Measurements from ENCODE around the gene DYRK1B. TPM values are rescaled to one million over a fixed set of nuclear protein-coding genes. Genes with fewer than 3 reads are reported as not detected.
A peak's percentile ranks its signal among the peaks of the same experiment; 100 is the strongest.
"Not testable (repeated sequence)": the region's sequence is repeated elsewhere in the genome, so short reads cannot be mapped to it uniquely, and the experiment has no call there.

The DYRK1B gene
- total and polyA plus RNA-seq, 2 donors (not counting 1 experiment from before 2014, with no cell fraction given), result 26.1 to 36.6 TPM

DNA sequence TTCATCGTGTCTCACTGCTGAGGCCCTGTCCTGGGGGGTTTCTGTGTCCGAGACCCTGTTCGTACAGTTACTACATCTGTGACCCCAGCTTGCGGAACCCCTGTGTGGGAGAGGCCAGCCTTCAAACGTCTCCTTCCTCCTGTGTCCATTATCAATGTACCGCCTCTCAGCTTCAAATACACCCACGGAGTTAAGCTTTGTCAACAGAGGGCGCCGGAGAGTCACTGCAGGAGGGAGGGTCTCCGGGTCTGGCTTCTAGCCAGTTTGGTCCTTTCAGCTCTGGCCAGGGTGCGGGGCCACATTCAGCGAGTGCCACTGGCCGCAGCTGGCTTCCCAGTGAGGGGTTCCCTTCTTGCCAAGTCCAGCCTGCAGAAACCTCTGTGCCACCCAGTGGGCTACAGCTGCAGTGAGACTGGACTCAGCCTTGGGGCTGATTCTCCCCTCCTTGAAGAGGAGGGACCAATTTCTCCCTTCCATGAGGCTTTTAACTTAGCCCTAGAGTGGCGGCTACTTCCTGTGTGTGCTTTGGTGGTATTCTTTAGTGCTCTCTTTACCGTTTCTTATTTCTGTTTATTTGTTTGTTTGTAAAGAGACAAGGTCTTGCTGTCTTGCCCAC, 47.6 kb upstream of the DYRK1B start:
- H3K9me3 ChIP-seq (ENCODE audit: control extremely low read depth in 1 of 3, control insufficient read depth in 2 of 3, insufficient read depth in 1 of 3, low read length in 2 of 3); H3K4me1 ChIP-seq (ENCODE audit: control insufficient read depth in 2 of 2, insufficient read depth in 2 of 2, low read length in 2 of 2); H3K27ac Mint-ChIP-seq; H4K20me1 ChIP-seq (ENCODE audit: control insufficient read depth, insufficient read depth, low read length, poor library complexity, severe bottlenecking); H3K27me3 Mint-ChIP-seq; H3K36me3 ChIP-seq (replicated peaks in 1 of 2; ENCODE audit: control extremely low read depth in 1 of 2, control insufficient read depth in 1 of 2, extremely low read depth in 1 of 2, insufficient read depth in 2 of 2, low read length in 1 of 2); H3K4me2 ChIP-seq (replicated peaks; ENCODE audit: low read depth, low read length, poor library complexity, severe bottlenecking); H3K9me3 Mint-ChIP-seq (ENCODE audit: insufficient read depth); POLR2A ChIA-PET; H3K4me3 ChIP-seq (ENCODE audit: control extremely low read depth in 1 of 5, extremely low read depth in 1 of 5, insufficient read depth in 1 of 5, low read depth in 2 of 5, low read length in 4 of 5); H3K4me3 Mint-ChIP-seq; H3K4me1 Mint-ChIP-seq; H3K79me2 ChIP-seq (ENCODE audit: control insufficient read depth, insufficient read depth, low read length); H3K27ac ChIP-seq (ENCODE audit: low read length in 2 of 2); H3K27me3 ChIP-seq (replicated peaks in 1 of 4; ENCODE audit: control extremely low read depth in 1 of 4, control insufficient read depth in 3 of 4, insufficient read depth in 4 of 4, low read length in 3 of 4); H3K9ac ChIP-seq (ENCODE audit: low read length): not testable (repeated sequence)
- TF ChIP-seq, protein P1, sequence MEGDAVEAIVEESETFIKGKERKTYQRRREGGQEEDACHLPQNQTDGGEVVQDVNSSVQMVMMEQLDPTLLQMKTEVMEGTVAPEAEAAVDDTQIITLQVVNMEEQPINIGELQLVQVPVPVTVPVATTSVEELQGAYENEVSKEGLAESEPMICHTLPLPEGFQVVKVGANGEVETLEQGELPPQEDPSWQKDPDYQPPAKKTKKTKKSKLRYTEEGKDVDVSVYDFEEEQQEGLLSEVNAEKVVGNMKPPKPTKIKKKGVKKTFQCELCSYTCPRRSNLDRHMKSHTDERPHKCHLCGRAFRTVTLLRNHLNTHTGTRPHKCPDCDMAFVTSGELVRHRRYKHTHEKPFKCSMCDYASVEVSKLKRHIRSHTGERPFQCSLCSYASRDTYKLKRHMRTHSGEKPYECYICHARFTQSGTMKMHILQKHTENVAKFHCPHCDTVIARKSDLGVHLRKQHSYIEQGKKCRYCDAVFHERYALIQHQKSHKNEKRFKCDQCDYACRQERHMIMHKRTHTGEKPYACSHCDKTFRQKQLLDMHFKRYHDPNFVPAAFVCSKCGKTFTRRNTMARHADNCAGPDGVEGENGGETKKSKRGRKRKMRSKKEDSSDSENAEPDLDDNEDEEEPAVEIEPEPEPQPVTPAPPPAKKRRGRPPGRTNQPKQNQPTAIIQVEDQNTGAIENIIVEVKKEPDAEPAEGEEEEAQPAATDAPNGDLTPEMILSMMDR (IDR thresholded peaks at IDR 0.05), result peak; percentile 31
- DNase-seq (peak; percentile 66), ATAC-seq (ENCODE audit: low read depth) (peak; percentile 87)
- peak overlapping the region; percentile 49 for H2AFZ ChIP-seq (ENCODE audit: insufficient read depth, low read depth, low read length, poor library complexity, severe bottlenecking)
- WGBS (ENCODE audit: insufficient coverage), result 12% methylated on average over 8 of the region's 15 CpGs
- CTCF ChIA-PET, result interaction anchor here (1.1 kb wide), 1 partner anchor 89 kb away, joined by 8 read pairs; the partner anchor contains the start of gene PSMC4
- intact Hi-C loops (cut with micrococcal nuclease), result loop anchor here (5.0 kb wide), 1 partner anchor 91 kb away; the partner anchor contains the start of gene PSMC4

- H3K9me3 Mint-ChIP-seq (ENCODE audit: insufficient read depth); H2AFZ ChIP-seq (ENCODE audit: insufficient read depth, low read depth, low read length, poor library complexity, severe bottlenecking); H3K9ac ChIP-seq (ENCODE audit: low read length); H3K4me3 ChIP-seq (ENCODE audit: control extremely low read depth in 1 of 5, extremely low read depth in 1 of 5, insufficient read depth in 1 of 5, low read depth in 2 of 5, low read length in 4 of 5); H3K4me1 Mint-ChIP-seq; POLR2A ChIA-PET; H3K79me2 ChIP-seq (ENCODE audit: control insufficient read depth, insufficient read depth, low read length); H3K27me3 ChIP-seq (replicated peaks in 1 of 4; ENCODE audit: control extremely low read depth in 1 of 4, control insufficient read depth in 3 of 4, insufficient read depth in 4 of 4, low read length in 3 of 4); DNase-seq; CTCF ChIA-PET; H3K27ac Mint-ChIP-seq; H3K4me1 ChIP-seq (ENCODE audit: control insufficient read depth in 2 of 2, insufficient read depth in 2 of 2, low read length in 2 of 2); H4K20me1 ChIP-seq (ENCODE audit: control insufficient read depth, insufficient read depth, low read length, poor library complexity, severe bottlenecking); H3K36me3 ChIP-seq (replicated peaks in 1 of 2; ENCODE audit: control extremely low read depth in 1 of 2, control insufficient read depth in 1 of 2, extremely low read depth in 1 of 2, insufficient read depth in 2 of 2, low read length in 1 of 2); H3K9me3 ChIP-seq (ENCODE audit: control extremely low read depth in 1 of 3, control insufficient read depth in 2 of 3, insufficient read depth in 1 of 3, low read length in 2 of 3); ATAC-seq (ENCODE audit: low read depth); H3K27me3 Mint-ChIP-seq; H3K4me3 Mint-ChIP-seq; H3K4me2 ChIP-seq (replicated peaks; ENCODE audit: low read depth, low read length, poor library complexity, severe bottlenecking); H3K27ac ChIP-seq (ENCODE audit: low read length in 2 of 2): not testable (repeated sequence)
- intact Hi-C loops (cut with micrococcal nuclease), result loop anchor here (5.0 kb wide), 1 partner anchor 92 kb away; the partner anchor contains the start of gene PSMC4
- WGBS (ENCODE audit: insufficient coverage), result 90% methylated on average over 3 of the region's 5 CpGs
Observed at GRCh38 chr19:39880241-39880640, 46.3 kb upstream of the DYRK1B start.

DNA sequence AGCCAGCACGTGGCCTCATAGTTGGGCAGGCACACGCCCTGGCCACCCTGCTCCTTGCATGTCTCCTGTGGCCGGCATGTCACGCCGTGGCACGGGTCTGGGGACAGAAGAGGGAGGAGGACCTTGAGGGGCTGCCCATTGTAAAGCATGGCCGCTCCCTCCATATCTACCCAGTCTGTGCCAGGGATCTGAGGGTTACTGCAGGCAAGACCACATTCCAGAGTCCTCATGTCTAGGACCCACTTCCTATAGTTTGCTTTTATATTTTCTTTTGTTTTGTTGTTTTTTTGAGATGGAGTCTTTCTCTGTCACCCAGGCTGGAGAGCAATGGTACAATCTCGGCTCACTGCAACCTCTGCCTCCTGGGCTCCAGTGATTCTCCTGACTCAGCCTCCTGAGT, 45.8 kb upstream of the DYRK1B start:
- WGBS (ENCODE audit: insufficient coverage), result no CpG with 5 or more reads among the region's 8 CpGs
- H3K9me3 Mint-ChIP-seq (ENCODE audit: insufficient read depth); H3K4me1 Mint-ChIP-seq; H3K4me2 ChIP-seq (replicated peaks; ENCODE audit: low read depth, low read length, poor library complexity, severe bottlenecking); H3K27me3 ChIP-seq (replicated peaks in 1 of 4; ENCODE audit: control extremely low read depth in 1 of 4, control insufficient read depth in 3 of 4, insufficient read depth in 4 of 4, low read length in 3 of 4); H3K4me1 ChIP-seq (ENCODE audit: control insufficient read depth in 2 of 2, insufficient read depth in 2 of 2, low read length in 2 of 2); ATAC-seq (ENCODE audit: low read depth); H3K9ac ChIP-seq (ENCODE audit: low read length); H3K9me3 ChIP-seq (ENCODE audit: control extremely low read depth in 1 of 3, control insufficient read depth in 2 of 3, insufficient read depth in 1 of 3, low read length in 2 of 3); DNase-seq; H3K27ac ChIP-seq (ENCODE audit: low read length in 2 of 2); H3K27me3 Mint-ChIP-seq; H4K20me1 ChIP-seq (ENCODE audit: control insufficient read depth, insufficient read depth, low read length, poor library complexity, severe bottlenecking); H3K27ac Mint-ChIP-seq; POLR2A ChIA-PET; H3K79me2 ChIP-seq (ENCODE audit: control insufficient read depth, insufficient read depth, low read length); H3K4me3 Mint-ChIP-seq; H3K4me3 ChIP-seq (ENCODE audit: control extremely low read depth in 1 of 5, extremely low read depth in 1 of 5, insufficient read depth in 1 of 5, low read depth in 2 of 5, low read length in 4 of 5); H3K36me3 ChIP-seq (replicated peaks in 1 of 2; ENCODE audit: control extremely low read depth in 1 of 2, control insufficient read depth in 1 of 2, extremely low read depth in 1 of 2, insufficient read depth in 2 of 2, low read length in 1 of 2); H2AFZ ChIP-seq (ENCODE audit: insufficient read depth, low read depth, low read length, poor library complexity, severe bottlenecking): not testable (repeated sequence)
- CTCF ChIA-PET, result interaction anchor here (1.8 kb wide), 1 partner anchor 91 kb away, joined by 20 read pairs; the partner anchor contains the start of gene PSMC4
- intact Hi-C loops (cut with micrococcal nuclease), result loop anchor here (5.0 kb wide), 1 partner anchor 93 kb away; the partner anchor contains the start of gene PSMC4
